Activated CD4-positive, alpha-beta T cell treated with anti-CD3 and anti-CD28 coated beads for 36 hours (primary cell): Measurements from ENCODE around the gene MGMT. TPM values are rescaled to one million over a fixed set of nuclear protein-coding genes. Genes with fewer than 3 reads are reported as not detected.

Source experiments
- ATAC-seq: fragments of 200-7000 bp; cut with Tn5 transposase; one replicate; pipeline ENCODE4 v1.10.0; 2021; ENCODE audit warnings: mild to moderate bottlenecking, moderate library complexity
- CTCF ChIA-PET: fragments of 350-600 bp; sonication (Branson Sonifier 250); formaldehyde crosslinking; loops from one replicate; lab custom pipeline; 2021; ENCODE audit warnings: antibody characterized with exemption; lab: Charles Lee
- POLR2A ChIA-PET: fragments of 350-600 bp; sonication (Branson Sonifier 250); formaldehyde crosslinking; loops from one replicate; lab custom pipeline; 2021; ENCODE audit warnings: antibody characterized with exemption, inconsistent platforms; lab: Charles Lee
- DNase-seq: peaks from one replicate; pipeline ENCODE4 v3.0.0-alpha.2; 2020
- H3K27ac Mint-ChIP-seq: one replicate; pipeline ENCODE4 v1.8.0; 2021; ENCODE audit warnings: mixed read lengths
- H3K27me3 Mint-ChIP-seq: one replicate; pipeline ENCODE4 v1.8.0; 2021; ENCODE audit warnings: mixed read lengths
- H3K36me3 Mint-ChIP-seq: one replicate; pipeline ENCODE4 v1.8.0; 2021; ENCODE audit warnings: low read depth, mixed read lengths
- H3K4me1 Mint-ChIP-seq: one replicate; pipeline ENCODE4 v1.8.0; 2021; ENCODE audit warnings: mixed read lengths
- H3K4me3 Mint-ChIP-seq: one replicate; pipeline ENCODE4 v1.8.0; 2021; ENCODE audit warnings: mild to moderate bottlenecking, moderate library complexity, mixed read lengths
- H3K9me3 Mint-ChIP-seq: one replicate; pipeline ENCODE4 v1.8.0; 2021; ENCODE audit warnings: low read depth, mixed read lengths
- intact Hi-C, 2 experiments: fragments of 100-400 bp; cut with DNase I in 1 of 2; cut with micrococcal nuclease in 1 of 2; formaldehyde crosslinking; loops; one replicate each; pipeline versions ENCODE4 v1.14.2 to v1.15.1; 2022 to 2024; cut with DNase I, micrococcal nuclease
- total RNA-seq, 2 experiments: library from RNA; stranded (reverse); gene quantifications; one replicate each; pipeline ENCODE4 v1.2.3, GENCODE V29; 2021

MGMT gene
- total RNA-seq, 2 experiments from 2014 or later, result 18.0 to 22.8 TPM

DNA sequence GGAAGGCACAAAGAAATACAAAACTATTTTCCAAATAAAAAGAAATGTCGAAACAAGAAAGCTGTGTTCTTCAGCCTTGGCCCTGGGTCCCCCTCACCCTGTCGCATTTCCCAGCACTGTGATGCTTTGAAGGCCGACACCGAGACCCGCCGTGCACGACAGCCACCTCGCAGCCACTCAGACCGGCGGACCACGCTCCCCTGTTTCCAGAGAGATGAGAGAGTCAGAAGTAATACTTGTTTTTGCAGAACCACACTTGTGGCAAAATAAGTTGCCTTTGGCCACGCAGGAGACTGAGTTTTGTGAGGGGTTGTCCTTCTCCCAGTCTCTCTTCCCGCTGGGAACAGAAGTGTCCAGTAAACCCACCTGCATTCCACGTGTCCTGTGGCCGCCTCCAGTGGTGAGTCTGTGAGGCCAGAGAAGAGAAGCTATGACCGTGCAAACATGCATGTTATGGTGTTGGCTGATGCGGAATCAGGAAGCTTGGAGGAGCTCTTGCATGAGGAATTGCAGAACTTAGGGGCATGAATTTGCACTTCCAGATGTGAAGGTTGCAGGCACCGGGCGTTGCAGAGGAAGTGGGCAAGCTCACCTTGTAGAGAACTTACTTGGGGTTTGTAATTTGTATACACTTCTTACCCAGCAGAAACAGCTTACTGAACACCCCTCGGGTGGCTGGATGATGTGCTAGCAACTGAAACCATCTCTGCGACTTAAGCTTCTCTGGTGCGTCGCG is 302.5 kb downstream of the MGMT start:
- ATAC-seq (no peak), DNase-seq (no peak)
- Mint-ChIP-seq H3K27me3 (no peaks in the 10 kb centered on the region), H3K9me3 (peaks cover 16% of the 10 kb centered on the region), H3K27ac (no peak overlapping the region), H3K4me3 (no peak overlapping the region), H3K4me1 (no peaks in the 10 kb centered on the region), H3K36me3 (peaks cover 26% of the 10 kb centered on the region)
- ChIA-PET CTCF (no interaction called here), POLR2A (no interaction called here)
- intact Hi-C loops, result no loop called here

GRCh38 chr10:129770286-129770685 is 303.2 kb downstream of the MGMT start:
- no peak overlapping the region for H3K27ac Mint-ChIP-seq
- no peaks in the 10 kb centered on the region for H3K4me1 Mint-ChIP-seq
- CTCF ChIA-PET, result no interaction called here
- peaks cover 26% of the 10 kb centered on the region for H3K36me3 Mint-ChIP-seq
- peaks cover 16% of the 10 kb centered on the region for H3K9me3 Mint-ChIP-seq
- no peak overlapping the region for H3K4me3 Mint-ChIP-seq
- H3K27me3 Mint-ChIP-seq, result no peaks in the 10 kb centered on the region
- intact Hi-C loops, result no loop called here
- no peak for ATAC-seq
- POLR2A ChIA-PET, result no interaction called here
- DNase-seq, result no peak

DNA sequence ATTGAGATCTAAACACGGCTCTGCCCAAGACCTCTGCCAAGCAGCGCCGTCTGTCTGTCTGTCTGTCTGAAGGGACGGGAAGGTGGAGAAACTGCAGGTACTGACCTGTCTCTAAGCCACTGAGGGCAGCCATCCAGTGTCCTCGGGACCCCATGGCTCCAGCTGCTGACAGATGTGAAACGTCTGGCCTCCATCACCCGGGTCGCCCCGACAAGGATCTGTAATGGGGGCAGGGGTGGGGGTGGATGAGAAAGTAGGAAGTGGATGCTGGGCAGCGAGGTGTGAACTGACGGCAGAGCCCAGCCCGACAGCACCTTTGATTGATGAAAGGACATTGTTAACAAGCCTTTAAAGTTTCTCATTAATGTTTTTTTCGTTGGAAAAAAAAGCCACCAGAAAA is 304.0 kb downstream of the MGMT start:
- Mint-ChIP-seq H3K9me3 (peaks cover 16% of the 10 kb centered on the region), H3K36me3 (peaks cover 26% of the 10 kb centered on the region), H3K27ac (no peak overlapping the region), H3K27me3 (no peaks in the 10 kb centered on the region), H3K4me3 (no peak overlapping the region), H3K4me1 (no peaks in the 10 kb centered on the region)
- no peak for DNase-seq
- POLR2A ChIA-PET, result no interaction called here
- CTCF ChIA-PET, result no interaction called here
- intact Hi-C loops, result no loop called here
- no peak for ATAC-seq

DNA sequence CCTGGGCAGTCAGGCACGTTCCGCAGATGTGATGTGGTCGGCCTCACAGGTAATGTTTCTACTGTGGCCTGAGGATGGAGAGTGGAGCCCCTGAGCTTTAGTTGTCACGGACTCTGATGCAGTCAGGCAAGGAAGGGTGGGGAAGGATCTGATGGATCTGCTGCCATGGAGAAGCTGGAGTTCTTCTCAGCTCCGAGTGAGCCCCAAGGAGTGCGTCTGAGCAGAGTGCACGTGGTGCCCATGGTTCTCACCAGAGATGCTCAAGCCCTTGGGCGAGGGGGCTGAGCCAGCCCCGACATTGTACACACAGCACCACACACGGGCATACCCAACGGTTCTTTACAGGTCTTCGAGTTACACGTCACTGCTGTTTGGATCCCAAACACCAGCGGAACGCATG is 304.5 kb downstream of the MGMT start:
- Mint-ChIP-seq H3K9me3 (peaks cover 12% of the 10 kb centered on the region), H3K36me3 (peaks cover 22% of the 10 kb centered on the region), H3K27me3 (no peaks in the 10 kb centered on the region), H3K4me1 (no peaks in the 10 kb centered on the region), H3K27ac (no peak overlapping the region), H3K4me3 (no peak overlapping the region)
- no peak for ATAC-seq
- DNase-seq, result no peak
- intact Hi-C loops, result no loop called here
- CTCF ChIA-PET, result no interaction called here
- POLR2A ChIA-PET, result no interaction called here

DNA sequence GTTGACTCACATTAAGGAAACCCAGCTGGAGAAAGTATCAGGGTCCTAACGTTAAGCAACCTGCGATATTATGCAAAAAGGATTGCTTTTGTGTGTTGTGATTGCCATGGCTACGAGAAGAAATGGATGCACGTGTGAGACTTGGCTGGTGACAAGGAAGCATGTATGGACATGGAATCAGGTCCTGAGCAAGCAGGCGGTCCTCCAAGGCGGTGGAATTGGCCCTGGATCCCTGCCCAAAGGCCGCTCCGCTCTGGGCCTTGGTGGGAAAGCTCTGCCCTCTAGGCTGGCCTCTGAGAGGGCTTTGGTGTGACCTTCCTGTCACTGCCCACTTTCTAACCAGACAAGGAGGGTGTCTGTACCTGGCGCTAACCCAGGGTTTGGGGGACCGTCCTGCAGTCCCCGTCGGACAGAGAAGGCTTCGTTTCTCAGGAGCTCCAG is 305.0 kb downstream of the MGMT start:
- no peak for ATAC-seq
- H3K27ac Mint-ChIP-seq, result no peak overlapping the region
- H3K36me3 Mint-ChIP-seq, result peaks cover 22% of the 10 kb centered on the region
- intact Hi-C loops, result no loop called here
- H3K9me3 Mint-ChIP-seq, result peaks cover 15% of the 10 kb centered on the region
- no peaks in the 10 kb centered on the region for H3K27me3 Mint-ChIP-seq
- ChIA-PET POLR2A (no interaction called here), CTCF (no interaction called here)
- H3K4me3 Mint-ChIP-seq, result no peak overlapping the region
- no peaks in the 10 kb centered on the region for H3K4me1 Mint-ChIP-seq
- DNase-seq, result no peak

DNA sequence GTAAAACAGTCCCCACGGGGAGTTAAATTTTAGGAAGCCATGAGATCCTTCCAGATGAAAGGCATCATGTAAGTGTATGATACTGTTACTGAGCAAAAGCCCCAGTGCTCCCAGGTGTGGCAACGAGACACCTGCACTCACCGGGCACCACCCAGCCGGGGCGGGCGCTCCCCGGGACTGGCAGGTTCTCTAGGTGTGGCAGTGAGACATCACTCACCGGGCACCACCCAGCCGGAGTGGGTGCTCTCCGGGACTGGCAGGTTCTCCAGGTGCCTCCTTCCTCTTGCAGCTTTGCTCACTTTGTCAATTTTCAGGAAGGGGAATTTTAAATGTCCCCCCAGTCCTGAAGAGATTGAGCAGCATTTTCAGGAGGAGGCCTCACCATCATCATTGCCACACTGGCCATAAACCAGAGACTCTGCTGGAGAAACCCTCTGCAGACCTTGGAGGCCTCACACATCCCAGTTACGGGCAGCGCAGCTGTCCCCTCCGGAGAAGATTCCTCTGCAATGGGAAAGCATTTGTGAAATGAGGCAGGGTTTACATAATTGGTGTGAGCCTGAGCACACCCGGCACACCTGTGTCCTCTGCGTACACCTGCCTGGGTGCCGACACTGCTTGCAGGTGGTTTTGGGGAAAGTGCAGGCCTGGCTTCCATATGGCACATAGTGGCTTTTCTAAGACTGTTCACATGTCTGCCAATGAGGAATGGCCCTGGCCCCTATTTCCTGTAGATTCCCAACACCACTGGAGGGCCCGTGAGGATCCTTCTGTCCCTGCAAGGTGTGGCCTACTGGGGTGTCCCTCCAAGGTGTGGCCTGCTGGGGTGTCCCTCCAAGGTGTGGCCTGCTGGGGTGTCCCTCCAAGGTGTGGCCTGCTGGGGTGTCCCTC is 305.7 kb downstream of the MGMT start:
- Mint-ChIP-seq H3K9me3 (peaks cover 17% of the 10 kb centered on the region), H3K27me3 (no peaks in the 10 kb centered on the region), H3K4me3 (no peak overlapping the region), H3K36me3 (peaks cover 20% of the 10 kb centered on the region), H3K27ac (no peak overlapping the region), H3K4me1 (no peaks in the 10 kb centered on the region)
- ChIA-PET POLR2A (no interaction called here), CTCF (no interaction called here)
- ATAC-seq, result no peak
- no peak for DNase-seq
- intact Hi-C loops, result no loop called here

DNA sequence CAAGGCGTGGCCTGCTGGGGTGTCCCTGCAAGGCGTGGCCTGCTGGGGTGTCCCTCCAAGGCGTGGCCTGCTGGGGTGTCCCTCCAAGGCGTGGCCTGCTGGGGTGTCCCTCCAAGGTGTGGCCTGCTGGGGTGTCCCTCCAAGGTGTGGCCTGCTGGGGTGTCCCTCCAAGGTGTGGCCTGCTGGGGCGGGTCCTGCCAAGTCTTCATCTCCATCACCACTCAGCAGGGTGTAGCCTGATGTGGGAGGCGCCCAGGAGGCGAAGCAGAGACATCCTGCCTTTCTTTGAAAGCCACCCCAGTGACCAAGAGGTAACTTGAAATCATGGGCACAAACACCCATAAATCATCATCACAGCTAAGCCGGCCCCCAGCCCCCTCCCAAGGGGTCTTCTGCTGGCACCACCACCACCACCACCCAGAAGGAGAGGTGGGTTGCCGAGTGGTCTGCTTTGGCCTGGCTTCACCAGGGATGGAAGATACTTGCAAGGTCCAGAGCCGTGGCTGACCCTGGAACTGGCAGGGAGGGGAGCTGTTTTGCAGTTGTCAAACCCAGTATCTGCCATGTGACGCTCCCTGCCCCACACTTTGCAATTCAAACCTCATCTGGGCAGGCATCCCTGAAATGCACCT is 306.4 kb downstream of the MGMT start:
- no peak for DNase-seq
- CTCF ChIA-PET, result no interaction called here

GRCh38 chr10:129774082-129774735 is 307.2 kb downstream of the MGMT start:
- H3K27ac Mint-ChIP-seq, result no peak overlapping the region
- ATAC-seq (no peak), DNase-seq (no peak)
- ChIA-PET POLR2A (no interaction called here), CTCF (no interaction called here)
- H3K9me3 Mint-ChIP-seq, result peaks cover 17% of the 10 kb centered on the region
- peaks cover 9% of the 10 kb centered on the region for H3K36me3 Mint-ChIP-seq
- H3K4me3 Mint-ChIP-seq, result no peak overlapping the region
- intact Hi-C loops, result no loop called here
- no peaks in the 10 kb centered on the region for H3K4me1 Mint-ChIP-seq
- H3K27me3 Mint-ChIP-seq, result no peaks in the 10 kb centered on the region

More for the DNA sequence above, 306.4 kb downstream of the MGMT start:
- H3K4me1 Mint-ChIP-seq, result no peaks in the 10 kb centered on the region
- POLR2A ChIA-PET, result no interaction called here
- intact Hi-C loops, result no loop called here
- H3K36me3 Mint-ChIP-seq, result peaks cover 14% of the 10 kb centered on the region
- H3K4me3 Mint-ChIP-seq, result no peak overlapping the region
- H3K9me3 Mint-ChIP-seq, result peaks cover 17% of the 10 kb centered on the region
- no peak overlapping the region for H3K27ac Mint-ChIP-seq
- no peaks in the 10 kb centered on the region for H3K27me3 Mint-ChIP-seq
- ATAC-seq, result no peak

- H3K4me1 Mint-ChIP-seq, result no peaks in the 10 kb centered on the region
- no peak overlapping the region for H3K4me3 Mint-ChIP-seq
- peaks cover 13% of the 10 kb centered on the region for H3K9me3 Mint-ChIP-seq
- DNase-seq (no peak), ATAC-seq (no peak)
- no peaks in the 10 kb centered on the region for H3K27me3 Mint-ChIP-seq
- ChIA-PET CTCF (no interaction called here), POLR2A (no interaction called here)
- H3K27ac Mint-ChIP-seq, result no peak overlapping the region
- intact Hi-C loops, result no loop called here
- peaks cover 3% of the 10 kb centered on the region for H3K36me3 Mint-ChIP-seq
These were observed 307.8 kb downstream of the MGMT start for GRCh38 chr10:129774736-129775401.

DNA sequence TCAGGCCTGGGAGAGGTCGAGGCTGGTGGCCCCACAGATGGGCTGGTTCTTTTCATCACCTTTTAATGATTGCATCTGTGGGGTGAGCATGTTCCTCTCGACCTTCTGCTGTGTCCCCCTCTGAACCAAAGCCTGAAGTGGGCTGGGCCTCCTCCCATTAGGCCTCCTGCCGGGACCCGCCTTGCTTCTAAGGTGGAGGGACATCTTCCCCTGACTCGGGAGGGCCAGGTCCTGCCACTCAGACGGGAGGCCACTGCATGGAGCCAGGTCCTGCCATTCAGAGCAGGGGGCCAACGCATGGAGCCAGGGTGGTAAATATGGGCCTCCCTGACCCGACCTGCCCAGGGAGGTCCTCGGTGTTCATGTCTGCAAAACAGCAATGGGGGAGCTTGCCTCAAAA is 308.6 kb downstream of the MGMT start:
- DNase-seq, result no peak
- peaks cover 11% of the 10 kb centered on the region for H3K9me3 Mint-ChIP-seq
- no peaks in the 10 kb centered on the region for H3K4me1 Mint-ChIP-seq
- H3K27ac Mint-ChIP-seq, result no peak overlapping the region
- H3K36me3 Mint-ChIP-seq, result peaks cover 3% of the 10 kb centered on the region
- intact Hi-C loops, result no loop called here
- no peaks in the 10 kb centered on the region for H3K27me3 Mint-ChIP-seq
- CTCF ChIA-PET, result no interaction called here
- POLR2A ChIA-PET, result no interaction called here
- no peak for ATAC-seq
- no peak overlapping the region for H3K4me3 Mint-ChIP-seq

DNA sequence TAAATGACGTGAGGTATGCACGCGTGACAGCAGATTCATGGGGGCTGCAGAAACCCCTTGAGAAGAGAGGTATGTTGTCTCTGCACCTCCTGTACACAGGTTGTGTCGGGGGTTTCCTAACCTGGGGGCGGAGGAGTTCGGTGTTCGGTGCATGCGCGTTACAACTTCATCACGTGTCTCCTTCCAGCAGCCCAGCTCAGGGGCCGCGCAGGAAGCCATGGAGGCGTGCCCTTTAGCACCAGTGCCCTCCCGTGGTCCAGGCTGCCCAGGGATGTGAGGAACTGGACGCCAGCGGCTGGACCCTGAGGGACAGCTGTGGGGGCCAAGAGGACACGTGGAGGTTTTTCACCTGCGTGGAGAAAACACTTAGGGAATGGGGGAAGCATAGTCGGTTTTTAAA is 310.6 kb downstream of the MGMT start:
- H3K36me3 Mint-ChIP-seq, result no peaks in the 10 kb centered on the region
- CTCF ChIA-PET, result no interaction called here
- no peak for ATAC-seq

More for the DNA sequence above, 310.6 kb downstream of the MGMT start:
- Mint-ChIP-seq H3K9me3 (peaks cover 7% of the 10 kb centered on the region), H3K27me3 (no peaks in the 10 kb centered on the region), H3K4me3 (no peak overlapping the region), H3K27ac (no peak overlapping the region), H3K4me1 (no peaks in the 10 kb centered on the region)
- intact Hi-C loops, result no loop called here
- DNase-seq, result no peak
- POLR2A ChIA-PET, result no interaction called here
